Activated CD8-positive, alpha-beta T cell treated with anti-CD3 and anti-CD28 coated beads for 36 hours (primary cell): ENCODE measurements around the gene PLS1. TPM values are rescaled to one million over a fixed set of nuclear protein-coding genes. Genes with fewer than 3 reads are reported as not detected.
"Not testable (repeated sequence)": the region's sequence is repeated elsewhere in the genome, so short reads cannot be mapped to it uniquely, and the experiment has no call there.

Experiments
- ATAC-seq: fragments of 200-7000 bp; cut with Tn5 transposase; one replicate; pipeline ENCODE4 v1.10.0; 2021; ENCODE audit warnings: mild to moderate bottlenecking, moderate library complexity
- CTCF ChIA-PET: fragments of 350-600 bp; sonication (Branson Sonifier 250); formaldehyde crosslinking; loops from one replicate; lab custom pipeline; 2021; ENCODE audit warnings: antibody characterized with exemption; lab: Charles Lee
- POLR2A ChIA-PET: fragments of 350-600 bp; sonication (Branson Sonifier 250); formaldehyde crosslinking; loops from one replicate; lab custom pipeline; 2021; ENCODE audit warnings: antibody characterized with exemption; lab: Charles Lee
- DNase-seq: peaks from one replicate; pipeline ENCODE4 v3.0.0-alpha.2; 2020
- H3K27ac Mint-ChIP-seq: one replicate; pipeline ENCODE4 v1.8.0; 2021; ENCODE audit warnings: mild to moderate bottlenecking, mixed read lengths
- H3K27me3 Mint-ChIP-seq: one replicate; pipeline ENCODE4 v1.8.0; 2021; ENCODE audit warnings: mixed read lengths
- H3K36me3 Mint-ChIP-seq: one replicate; pipeline ENCODE4 v1.8.0; 2021; ENCODE audit warnings: low read depth, mixed read lengths
- H3K4me1 Mint-ChIP-seq: one replicate; pipeline ENCODE4 v1.8.0; 2021; ENCODE audit warnings: low read depth, mixed read lengths
- H3K4me3 Mint-ChIP-seq: one replicate; pipeline ENCODE4 v1.8.0; 2021; ENCODE audit warnings: mild to moderate bottlenecking, moderate library complexity, mixed read lengths
- H3K9me3 Mint-ChIP-seq: one replicate; pipeline ENCODE4 v1.8.0; 2021; ENCODE audit warnings: mixed read lengths
- intact Hi-C: fragments of 100-400 bp; cut with micrococcal nuclease; formaldehyde crosslinking; loops from one replicate; pipeline ENCODE4 v1.10.0; 2022
- total RNA-seq, 2 experiments: library from RNA; stranded (reverse); gene quantifications; one replicate each; pipeline ENCODE4 v1.2.3, GENCODE V29; 2021
- TF ChIP-seq, protein P1 (sequence below): fragments of 200-600 bp; IDR thresholded peaks from one replicate; pipeline ENCODE4 v1.8.0; 2022; ENCODE audit warnings: antibody characterized with exemption, mild to moderate bottlenecking

Gene PLS1
- total RNA-seq, 2 experiments from 2014 or later: 4.7 to 5.6 TPM

DNA sequence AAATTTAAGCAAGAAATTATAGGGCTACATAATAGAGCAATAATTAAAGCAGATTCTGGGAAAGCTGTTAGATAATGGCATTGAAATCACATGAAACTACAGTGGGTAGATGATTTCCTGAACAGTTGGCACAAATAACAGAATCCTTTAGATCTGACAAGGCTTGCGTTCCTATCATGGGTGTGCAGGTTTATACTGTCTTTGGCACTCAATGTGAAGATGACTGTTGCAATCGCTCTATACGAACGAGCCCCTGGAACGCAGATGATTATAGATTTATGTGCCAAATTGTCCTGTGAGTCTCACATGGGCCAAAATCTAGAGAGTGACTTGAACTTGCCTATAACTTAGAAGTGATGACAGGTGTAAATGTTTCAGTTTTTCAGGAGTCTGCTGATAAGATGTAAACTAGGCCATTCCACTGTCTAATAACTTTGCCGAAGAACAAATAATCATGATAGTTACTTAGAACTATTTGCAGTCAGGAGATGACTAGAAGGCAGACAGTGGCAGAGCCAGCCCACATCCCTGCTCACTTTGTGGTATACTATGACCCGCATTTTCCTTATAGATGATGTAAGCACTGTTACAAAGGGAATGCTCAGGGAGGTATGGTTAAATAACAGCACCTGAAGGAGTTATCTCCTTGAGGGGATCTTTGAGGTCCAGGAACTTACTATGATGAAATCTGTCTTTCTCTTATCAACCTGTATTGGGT lies 97.1 kb downstream of the PLS1 start:
- Mint-ChIP-seq H3K9me3 (no peaks in the 10 kb centered on the region), H3K4me3 (no peak overlapping the region), H3K4me1 (peaks cover 5% of the 10 kb centered on the region), H3K27me3 (no peaks in the 10 kb centered on the region), H3K27ac (no peak overlapping the region), H3K36me3 (no peaks in the 10 kb centered on the region)
- no peak for DNase-seq
- no peak for ATAC-seq
- ChIA-PET POLR2A (no interaction called here), CTCF (no interaction called here)
- intact Hi-C loops: no loop called here
- TF ChIP-seq, protein P1, sequence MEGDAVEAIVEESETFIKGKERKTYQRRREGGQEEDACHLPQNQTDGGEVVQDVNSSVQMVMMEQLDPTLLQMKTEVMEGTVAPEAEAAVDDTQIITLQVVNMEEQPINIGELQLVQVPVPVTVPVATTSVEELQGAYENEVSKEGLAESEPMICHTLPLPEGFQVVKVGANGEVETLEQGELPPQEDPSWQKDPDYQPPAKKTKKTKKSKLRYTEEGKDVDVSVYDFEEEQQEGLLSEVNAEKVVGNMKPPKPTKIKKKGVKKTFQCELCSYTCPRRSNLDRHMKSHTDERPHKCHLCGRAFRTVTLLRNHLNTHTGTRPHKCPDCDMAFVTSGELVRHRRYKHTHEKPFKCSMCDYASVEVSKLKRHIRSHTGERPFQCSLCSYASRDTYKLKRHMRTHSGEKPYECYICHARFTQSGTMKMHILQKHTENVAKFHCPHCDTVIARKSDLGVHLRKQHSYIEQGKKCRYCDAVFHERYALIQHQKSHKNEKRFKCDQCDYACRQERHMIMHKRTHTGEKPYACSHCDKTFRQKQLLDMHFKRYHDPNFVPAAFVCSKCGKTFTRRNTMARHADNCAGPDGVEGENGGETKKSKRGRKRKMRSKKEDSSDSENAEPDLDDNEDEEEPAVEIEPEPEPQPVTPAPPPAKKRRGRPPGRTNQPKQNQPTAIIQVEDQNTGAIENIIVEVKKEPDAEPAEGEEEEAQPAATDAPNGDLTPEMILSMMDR: no peak

DNA sequence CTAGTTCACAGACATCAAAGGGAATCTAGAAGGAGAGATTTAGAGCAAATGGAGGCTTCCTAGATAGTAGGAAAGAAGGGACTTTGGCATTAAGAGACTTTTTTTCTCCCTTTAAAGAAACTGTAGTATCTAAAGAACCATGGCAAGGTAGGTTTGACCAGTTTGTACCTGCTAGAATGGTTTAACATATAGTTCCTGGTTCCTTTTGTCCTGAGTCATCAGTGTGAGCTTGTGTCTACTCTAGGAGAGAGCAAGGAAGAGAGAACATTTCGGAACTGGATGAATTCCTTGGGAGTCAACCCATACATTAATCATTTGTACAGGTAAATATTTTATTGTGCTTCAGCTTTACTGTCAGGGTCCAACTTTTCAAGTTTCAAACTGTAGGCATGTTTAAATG lies 98.0 kb downstream of the PLS1 start:
- Mint-ChIP-seq H3K27ac (no peak overlapping the region), H3K36me3 (no peaks in the 10 kb centered on the region), H3K4me3 (no peak overlapping the region), H3K9me3 (no peaks in the 10 kb centered on the region), H3K27me3 (no peaks in the 10 kb centered on the region), H3K4me1 (peaks cover 5% of the 10 kb centered on the region)
- DNase-seq (no peak), ATAC-seq (no peak)
- intact Hi-C loops: no loop called here
- POLR2A ChIA-PET: interaction anchor here (0.6 kb wide), 1 partner anchor 105 kb away, joined by 3 read pairs; no protein-coding TSS in a partner anchor
- CTCF ChIA-PET: no interaction called here
- TF ChIP-seq, protein P1: no peak

DNA sequence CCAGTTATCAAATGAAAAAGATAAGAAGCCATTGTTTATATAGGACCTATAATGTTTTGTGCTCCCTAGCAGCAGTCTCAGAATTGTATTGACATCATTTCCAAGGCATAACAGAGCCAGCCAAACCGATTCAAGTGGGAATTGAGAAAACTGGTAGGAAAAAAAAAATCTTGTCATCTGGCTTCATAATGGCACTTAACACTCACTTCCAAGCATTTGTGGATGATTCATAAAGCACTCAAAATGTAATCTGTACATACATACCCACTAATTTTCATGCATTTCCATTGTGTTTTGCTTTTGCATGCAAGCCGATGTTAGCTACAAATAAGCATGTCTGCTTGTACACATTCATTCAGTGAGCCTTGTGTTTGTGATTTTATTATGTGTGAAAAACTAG lies 109.0 kb downstream of the PLS1 start:
- DNase-seq: no peak
- POLR2A ChIA-PET: no interaction called here
- CTCF ChIA-PET: no interaction called here
- no peak overlapping the region for H3K4me3 Mint-ChIP-seq
- H3K4me1 Mint-ChIP-seq: peaks cover 10% of the 10 kb centered on the region
- intact Hi-C loops: no loop called here
- no peak overlapping the region for H3K27ac Mint-ChIP-seq
- TF ChIP-seq, protein P1: no peak
- no peaks in the 10 kb centered on the region for H3K9me3 Mint-ChIP-seq
- no peaks in the 10 kb centered on the region for H3K27me3 Mint-ChIP-seq
- H3K36me3 Mint-ChIP-seq: no peaks in the 10 kb centered on the region
- ATAC-seq: no peak

DNA sequence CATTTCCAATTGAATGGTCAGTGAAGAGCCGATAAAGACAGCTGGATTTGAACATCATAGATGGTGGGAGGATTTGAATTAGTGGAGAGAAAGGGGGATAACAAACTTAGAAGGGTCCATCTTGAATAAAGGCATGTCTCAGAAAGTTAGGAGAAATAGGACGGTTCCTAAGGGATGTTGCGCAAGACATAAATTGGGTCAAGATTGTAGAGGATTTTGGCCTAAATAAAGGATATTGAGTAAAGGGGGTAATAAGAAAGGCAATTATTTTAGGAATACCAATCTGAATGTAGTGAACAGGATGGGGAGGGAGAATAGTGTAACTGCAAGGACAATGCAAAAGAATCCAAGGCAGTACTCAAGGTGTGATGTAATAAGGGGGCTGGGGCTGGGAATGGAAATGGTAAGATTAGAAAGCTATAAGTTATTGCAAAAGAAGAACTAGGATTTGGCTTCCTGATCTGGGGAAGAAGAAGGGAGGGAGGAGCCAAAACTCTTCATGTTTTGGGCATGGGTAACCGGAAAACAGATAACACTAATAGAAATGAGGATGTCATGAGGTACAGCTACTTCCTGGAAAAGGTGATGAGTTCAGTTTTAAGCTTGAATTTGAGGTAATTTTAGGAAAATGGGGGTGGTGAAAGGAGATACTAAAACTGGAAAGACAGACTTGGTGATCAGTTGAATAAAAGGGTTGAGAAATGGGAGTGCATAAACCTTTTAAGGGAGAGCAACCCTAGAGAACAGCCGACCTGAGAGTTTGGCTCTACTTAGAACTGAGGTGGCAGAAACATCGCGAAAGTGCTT lies 110.3 kb downstream of the PLS1 start:
- Mint-ChIP-seq H3K36me3 (no peaks in the 10 kb centered on the region), H3K9me3 (no peaks in the 10 kb centered on the region), H3K4me3 (no peak overlapping the region), H3K4me1 (peaks cover 10% of the 10 kb centered on the region), H3K27me3 (no peaks in the 10 kb centered on the region), H3K27ac (no peak overlapping the region)
- ATAC-seq (no peak), DNase-seq (no peak)
- TF ChIP-seq, protein P1: no peak
- ChIA-PET POLR2A (no interaction called here), CTCF (no interaction called here)
- intact Hi-C loops: no loop called here

DNA sequence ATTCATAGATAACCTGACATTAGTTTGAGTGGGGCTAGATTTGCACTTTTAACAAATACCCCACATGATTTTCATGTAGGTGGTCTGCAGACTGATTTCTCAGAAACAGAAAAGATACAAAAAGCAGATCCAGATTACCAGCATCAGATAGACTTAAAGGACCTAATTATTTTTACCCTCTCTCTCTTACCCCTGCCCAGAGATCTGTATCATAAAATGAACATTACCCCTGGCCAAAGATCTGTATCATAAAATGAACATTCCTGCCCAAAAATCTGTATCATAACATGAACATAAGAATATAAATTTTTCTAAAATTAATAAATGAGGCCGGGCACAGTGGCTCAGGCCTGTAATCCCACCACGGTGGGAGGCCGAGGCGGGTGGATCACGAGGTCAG lies 113.0 kb downstream of the PLS1 start:
- Mint-ChIP-seq H3K27ac (no peak overlapping the region), H3K27me3 (peaks cover 4% of the 10 kb centered on the region), H3K4me3 (no peak overlapping the region), H3K9me3 (no peaks in the 10 kb centered on the region), H3K36me3 (no peaks in the 10 kb centered on the region), H3K4me1 (peaks cover 10% of the 10 kb centered on the region)
- ATAC-seq: no peak
- ChIA-PET POLR2A (no interaction called here), CTCF (no interaction called here)
- TF ChIP-seq, protein P1: no peak
- DNase-seq: no peak
- intact Hi-C loops: no loop called here

DNA sequence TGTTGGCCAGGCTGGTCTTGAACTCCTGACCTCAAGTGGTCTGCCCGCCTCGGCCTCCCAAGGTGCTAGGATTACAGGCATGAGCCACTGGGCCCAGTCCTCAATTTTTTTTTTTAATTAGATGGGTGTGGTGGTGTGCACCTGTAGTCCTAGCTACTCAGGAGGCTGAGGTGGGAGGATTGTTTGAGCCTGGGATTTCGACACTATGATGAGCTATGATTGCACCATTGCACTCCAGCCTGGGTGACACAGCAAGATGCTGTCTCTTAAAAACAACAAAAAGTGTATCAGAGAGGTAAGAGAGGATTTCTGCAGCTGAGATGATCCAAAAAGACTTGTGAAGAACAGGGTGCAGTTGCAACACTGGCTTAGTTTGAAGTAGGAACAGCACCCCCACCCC lies 118.7 kb downstream of the PLS1 start:
- H3K9me3 Mint-ChIP-seq, H3K4me1 Mint-ChIP-seq, CTCF ChIA-PET, ATAC-seq, H3K4me3 Mint-ChIP-seq, intact Hi-C loops, DNase-seq, POLR2A ChIA-PET, H3K36me3 Mint-ChIP-seq, H3K27ac Mint-ChIP-seq: not testable (repeated sequence)
- H3K27me3 Mint-ChIP-seq: peaks cover 19% of the 10 kb centered on the region
